Endothelial cell of hepatic sinusoid (primary cell): ENCODE results near the gene ATXN7.

Experiments
- in situ Hi-C: cut with HindIII; loops from 2 replicates; pipeline ENCODE4 v1.10.0; 2017; ENCODE audit warnings: low sequenced_read_pairs

ATXN7 gene

DNA sequence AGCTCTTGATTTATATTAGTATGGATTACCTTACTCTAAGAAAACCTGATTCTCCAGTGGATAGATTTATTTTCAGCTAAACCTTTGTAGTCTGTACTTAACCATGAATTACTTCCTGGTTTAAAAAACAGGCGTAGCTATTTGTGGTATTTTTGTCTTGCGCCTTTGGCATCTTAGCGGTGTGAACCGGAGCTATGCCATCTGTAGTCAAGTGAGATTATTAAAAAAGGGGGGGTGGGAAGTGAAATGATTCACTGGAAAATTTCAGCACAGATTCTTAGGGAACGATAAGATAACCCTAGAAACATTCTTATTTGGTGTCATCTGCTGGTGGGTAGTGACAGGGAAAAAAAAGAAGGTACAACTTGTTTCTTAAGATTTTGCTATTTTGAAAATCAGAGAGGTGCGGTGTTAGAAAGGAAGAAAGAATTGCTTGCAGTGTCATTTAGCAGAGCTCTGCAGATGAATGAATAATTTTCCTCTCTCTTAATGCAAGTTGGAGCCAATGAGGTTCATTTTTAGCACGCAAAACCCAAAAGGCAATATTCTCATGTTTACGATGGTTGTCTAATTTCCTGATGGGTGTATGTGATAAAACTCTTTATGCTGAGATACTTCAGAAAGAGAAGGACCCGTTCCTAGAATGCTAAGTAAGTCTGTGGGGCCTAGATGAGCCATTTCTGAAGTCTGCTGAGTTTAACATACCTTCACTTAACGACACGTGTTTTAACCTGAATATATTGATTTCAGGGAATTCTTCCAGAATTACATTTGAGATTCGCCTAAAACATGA is 115.6 kb downstream of the ATXN7 start:
- in situ Hi-C loops = loop anchor here (5.0 kb wide), 1 partner anchor 33 kb away; no protein-coding TSS in a partner anchor

DNA sequence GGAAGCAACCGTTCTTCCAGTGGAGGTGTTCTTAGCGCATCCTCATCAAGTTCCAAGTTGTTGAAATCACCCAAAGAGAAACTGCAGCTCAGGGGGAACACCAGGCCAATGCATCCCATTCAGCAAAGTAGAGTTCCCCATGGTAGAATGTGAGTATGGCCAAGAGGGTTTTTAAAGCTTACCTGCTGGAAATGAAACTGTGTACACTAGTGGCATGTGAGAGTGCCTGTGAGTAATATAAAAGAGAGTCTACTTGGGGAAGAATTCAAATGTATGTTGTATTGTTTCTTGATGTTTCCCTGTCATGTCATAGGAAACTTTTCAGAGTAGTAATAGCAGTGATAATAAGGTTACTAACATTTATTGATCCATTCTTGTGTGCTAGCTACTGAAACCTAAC is 116.4 kb downstream of the ATXN7 start:
- in situ Hi-C loops = no loop called here

DNA sequence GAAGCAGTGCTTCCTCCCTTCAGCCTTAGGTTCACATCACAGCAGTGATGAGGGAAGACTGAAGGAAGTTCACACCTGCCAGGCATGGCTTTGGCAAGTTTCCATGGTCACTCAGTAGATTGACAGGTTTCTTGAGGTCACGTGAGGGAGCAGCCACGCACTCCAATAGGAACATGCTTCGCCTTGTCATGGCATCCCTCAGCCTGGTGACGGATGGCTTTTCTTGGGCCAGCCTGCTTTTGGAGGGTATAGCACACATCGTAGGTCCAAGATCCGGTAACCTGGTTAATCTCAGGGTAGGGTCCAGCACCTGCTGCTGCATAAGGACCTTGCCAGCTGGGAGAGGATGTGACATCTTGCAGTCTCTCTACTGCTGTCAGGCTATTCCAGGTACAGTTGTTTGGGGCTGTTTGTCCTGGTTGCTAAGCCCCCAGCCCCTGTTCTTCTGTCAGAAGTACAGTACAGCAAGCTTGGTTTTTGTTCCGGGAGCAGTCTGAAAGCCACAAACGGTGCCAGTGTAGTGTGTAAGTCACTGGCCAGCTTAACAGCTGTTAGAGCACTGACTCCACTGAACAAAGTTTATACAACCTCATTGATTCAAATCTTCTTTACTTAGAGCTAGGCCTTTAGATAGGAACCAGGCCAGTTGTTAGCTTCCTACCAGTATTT is 117.3 kb downstream of the ATXN7 start:
- in situ Hi-C loops = no loop called here

DNA sequence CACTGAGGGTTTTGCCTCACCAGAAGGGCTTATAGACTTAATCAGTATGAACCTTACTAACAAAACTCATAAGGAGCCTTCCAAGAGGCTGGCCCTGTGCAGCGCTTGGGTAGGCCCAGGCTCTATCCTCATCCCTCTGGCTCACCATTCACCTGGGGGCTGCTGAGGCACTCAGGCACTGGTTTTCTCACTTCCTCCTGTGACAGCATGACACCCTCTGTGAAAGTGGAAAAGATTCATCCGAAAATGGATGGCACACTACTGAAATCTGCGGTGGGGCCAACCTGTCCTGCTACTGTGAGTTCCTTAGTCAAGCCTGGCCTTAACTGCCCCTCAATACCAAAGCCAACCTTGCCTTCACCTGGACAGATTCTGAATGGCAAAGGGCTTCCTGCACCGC is 118.3 kb downstream of the ATXN7 start:
- in situ Hi-C loops = no loop called here

DNA sequence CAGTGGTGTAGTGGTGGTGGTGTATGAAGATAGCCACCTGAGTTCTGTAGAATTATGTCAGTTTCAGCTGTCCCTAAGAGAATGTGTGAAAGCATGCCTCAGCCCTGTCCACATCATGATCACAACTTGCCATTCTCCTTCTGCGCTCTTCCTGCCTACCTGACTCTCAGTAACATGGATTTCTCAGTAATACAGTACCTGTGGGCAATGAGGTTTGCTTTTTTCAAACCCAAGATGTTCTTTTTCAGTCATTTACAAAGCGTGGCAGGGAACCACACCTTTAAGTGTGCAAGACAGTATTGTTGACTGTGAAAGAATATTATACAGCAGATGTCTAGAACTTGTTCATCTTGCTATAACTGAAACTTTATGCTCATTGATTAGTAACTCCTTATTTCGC is 120.7 kb downstream of the ATXN7 start:
- in situ Hi-C loops = no loop called here

DNA sequence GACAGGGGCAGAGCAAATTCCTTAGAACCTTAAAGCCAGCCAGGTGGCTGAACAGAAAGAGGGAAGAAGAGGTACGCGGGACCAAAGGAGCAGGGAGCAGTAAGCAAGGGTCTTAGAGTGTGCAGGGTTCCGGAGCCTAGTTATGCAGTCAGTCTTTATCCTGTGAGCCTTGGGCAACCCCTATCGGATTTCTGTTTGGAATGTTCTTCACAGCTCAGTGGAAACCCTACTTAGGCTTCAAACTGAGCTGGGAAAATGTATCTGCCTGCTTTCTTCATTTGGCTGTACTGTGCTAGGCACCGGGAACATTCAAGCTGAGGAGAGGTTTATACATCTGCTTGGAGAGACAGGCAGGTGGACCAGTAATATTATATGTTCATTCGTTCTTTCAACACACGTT is 122.5 kb downstream of the ATXN7 start:
- in situ Hi-C loops = no loop called here

DNA sequence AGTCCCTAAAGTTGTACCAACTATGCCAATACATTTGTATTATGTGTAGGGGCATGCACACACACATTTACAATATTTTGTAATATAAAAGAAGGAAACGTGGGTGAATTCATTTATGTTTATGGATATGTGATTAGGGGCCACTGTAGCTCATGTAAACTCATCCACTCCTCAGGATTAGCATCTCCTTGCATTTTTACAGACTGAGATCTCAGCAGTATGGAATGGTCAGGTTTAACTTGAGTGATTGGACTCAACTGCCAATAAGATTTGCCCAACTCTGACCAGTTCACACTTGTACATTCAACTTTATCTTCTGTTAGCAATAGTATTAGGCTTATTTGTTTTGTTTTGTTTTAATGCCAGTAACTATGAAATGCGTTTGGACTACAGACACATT is 123.2 kb downstream of the ATXN7 start:
- in situ Hi-C loops = no loop called here

DNA sequence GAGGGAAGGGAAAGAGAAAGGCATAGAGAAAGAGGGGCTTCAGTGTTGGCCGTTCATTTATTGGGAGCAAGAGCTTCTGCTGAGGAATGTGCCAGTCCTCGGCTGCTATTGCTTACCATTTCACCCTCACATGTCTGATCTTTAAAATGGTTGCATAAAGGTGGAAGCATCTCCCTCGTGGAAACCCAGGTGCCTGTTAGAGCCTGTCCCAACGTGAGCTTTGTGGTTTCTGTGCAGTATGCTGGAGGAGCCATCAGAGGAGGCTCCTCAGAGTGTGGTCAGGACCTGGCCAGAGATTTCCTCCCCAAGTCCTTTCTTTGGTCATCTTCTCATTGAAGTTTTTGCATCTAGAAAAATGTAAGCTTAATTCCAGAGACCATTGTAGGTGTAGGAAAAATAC is 125.3 kb downstream of the ATXN7 start:
- in situ Hi-C loops = no loop called here

DNA sequence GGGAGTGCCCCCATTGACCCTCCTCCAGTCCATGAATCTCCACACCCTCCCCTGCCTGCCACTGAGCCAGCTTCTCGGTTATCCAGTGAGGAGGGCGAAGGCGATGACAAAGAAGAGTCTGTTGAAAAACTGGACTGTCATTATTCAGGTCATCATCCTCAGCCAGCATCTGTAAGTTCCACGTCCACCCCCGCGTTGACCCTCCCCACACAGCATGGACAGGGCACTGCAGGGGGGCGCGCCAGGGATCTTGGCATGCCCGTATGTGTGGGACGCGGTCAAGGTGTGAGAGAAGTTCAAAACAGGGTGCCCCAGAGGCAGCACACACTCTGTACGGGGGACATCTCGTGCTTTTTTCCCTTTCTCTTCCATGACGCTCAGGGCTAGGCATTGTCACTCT is 126.5 kb downstream of the ATXN7 start:
- in situ Hi-C loops = no loop called here

DNA sequence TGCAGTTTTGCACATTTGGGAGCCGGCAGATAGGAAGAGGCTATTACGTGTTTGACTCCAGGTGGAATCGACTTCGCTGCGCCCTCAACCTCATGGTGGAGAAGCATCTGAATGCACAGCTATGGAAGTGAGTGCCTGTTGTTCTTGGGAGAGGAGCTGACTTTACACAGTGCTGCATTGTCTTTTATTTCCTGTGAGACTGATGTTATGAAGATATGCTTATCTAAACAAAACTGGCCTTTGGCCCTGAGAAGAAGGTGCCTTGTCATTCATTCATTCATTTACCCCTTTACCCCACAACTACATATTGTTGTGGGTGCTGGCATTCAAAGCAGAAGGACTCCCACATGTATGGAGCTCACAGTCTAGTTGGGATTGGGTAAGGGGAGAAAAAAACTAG is 127.1 kb downstream of the ATXN7 start:
- in situ Hi-C loops = no loop called here

DNA sequence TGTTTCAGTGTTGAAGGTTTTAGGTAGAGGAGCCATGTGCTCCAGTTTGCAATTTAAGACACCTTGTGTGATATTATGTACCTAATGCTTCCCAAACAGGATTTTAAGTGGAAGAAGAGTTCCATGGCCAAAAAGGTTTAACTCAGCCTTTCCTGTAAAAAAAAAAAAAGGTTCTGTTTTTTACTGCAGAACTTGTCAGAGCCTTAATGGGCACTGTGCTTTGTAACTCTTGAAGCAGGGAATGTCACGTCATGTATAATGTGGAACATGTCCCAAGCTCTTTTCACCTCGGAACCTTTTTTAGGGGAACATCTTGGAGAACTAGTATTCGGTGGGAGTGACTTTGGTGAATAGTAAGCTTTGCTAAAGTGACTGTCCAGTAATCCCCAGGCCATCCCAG is 128.0 kb downstream of the ATXN7 start:
- in situ Hi-C loops = no loop called here

DNA sequence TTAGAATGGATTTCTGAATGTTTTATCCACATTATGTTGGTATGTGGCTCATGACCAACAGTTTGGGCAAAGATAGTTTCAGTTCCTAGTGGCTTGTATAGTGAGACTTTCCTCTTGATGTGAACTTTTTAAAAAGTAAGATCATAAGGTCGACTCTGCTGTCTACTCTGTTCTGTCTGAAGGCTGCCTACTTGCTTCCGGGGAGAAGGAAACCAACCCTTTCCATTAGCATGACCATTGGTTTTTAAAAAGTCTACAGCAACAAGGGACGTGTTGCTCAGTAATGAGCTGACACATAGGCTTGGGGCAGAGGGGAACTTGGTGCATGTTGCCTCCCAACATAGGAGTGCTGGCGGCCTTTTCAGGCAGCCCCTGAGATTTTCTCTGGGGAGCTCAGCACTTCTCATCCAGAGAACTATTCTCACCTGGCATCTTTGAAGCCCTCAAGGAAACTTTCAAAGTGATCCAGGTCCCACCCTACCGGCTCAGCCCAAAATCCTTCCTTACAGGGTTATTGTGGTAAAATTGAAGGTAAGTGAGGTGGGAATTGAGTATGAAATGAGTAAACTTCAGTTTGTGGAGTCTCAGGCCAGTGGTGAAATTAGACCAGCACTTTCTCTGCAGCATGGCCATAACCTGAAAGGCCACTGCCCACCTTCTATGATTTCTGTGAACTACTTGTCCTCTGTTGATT is 129.0 kb downstream of the ATXN7 start:
- in situ Hi-C loops = no loop called here

DNA sequence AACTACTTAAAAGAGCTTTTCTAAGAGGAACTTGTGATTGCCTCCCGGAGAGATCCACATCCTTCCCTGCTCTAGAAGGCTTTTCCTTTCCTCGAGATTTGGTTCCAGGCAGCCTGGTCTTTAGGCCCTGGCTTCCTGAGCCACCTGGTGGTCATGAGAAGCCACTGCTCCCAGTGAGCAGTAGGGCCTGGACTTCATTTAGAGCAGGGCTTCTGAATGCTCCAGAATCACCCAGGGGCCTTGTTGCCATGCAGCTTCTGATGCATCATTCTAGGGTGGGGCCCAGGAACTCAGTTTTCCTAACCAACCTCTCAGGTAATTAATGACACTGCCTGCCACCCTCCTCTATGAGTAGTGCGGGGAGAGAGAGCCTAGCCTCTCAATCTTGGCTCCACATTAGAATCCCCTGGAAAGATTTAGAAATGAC is 130.0 kb downstream of the ATXN7 start:
- in situ Hi-C loops = no loop called here

DNA sequence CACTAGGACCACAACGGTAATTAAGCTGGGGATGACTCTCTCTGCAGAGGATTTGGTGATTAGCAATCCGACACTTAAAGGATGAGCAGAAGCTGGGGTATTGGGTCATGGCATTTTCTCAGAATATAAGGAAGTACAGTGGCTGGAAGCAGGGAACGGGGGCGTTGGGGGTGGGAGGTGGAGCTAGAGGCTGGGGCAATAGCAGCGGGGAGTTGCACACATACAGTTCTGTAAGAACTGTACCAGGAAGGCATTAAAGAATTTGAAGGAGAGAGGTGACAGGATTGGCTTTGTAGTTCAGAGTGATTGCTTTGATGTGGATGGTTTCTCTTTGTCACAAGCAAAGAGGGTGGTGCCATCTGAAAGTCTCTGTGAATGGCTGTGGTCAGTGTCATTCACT is 131.4 kb downstream of the ATXN7 start:
- in situ Hi-C loops = no loop called here

DNA sequence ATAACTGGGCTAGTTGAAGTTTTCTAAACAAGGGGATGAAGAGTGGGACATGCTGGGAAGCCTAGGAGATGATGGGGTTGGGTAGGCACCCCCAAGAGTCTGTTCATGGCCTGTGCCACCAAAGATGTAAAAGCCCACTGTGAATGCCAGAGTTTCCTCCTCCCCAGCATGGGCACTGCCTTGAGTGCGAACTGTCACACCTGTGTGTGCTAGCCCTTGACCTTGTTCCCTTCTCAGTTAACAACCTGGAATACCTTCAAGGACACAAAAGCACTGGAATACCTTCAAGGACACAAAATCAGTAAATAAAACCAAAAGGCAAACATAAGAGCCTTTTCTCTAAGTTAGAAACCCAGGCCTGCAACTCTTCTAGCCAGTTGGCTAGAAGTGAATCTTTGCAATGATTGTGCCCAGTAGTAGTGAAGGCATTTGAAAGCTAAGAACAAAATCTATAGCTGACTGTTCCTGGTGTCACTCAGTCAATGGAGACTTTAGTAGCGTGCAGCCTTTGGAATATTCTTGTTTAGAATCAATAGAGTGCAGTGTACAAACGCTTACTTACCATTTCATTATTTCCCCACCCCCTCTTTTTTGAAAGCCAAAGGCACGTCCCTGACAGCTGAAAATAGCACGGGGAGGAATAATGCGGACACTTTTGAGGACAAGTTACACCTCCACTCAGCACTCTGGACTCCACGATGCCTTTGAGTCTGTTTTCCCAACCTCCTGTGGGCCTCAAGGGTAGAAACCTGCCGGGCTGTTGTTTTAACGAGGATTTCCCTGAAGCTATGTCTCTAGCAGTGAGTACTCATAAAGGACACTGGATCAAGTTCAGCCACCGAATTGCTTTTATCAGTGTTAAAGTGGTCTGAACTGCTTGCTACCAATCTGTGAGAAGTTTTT is 135.4 kb downstream of the ATXN7 start:
- in situ Hi-C loops = no loop called here

DNA sequence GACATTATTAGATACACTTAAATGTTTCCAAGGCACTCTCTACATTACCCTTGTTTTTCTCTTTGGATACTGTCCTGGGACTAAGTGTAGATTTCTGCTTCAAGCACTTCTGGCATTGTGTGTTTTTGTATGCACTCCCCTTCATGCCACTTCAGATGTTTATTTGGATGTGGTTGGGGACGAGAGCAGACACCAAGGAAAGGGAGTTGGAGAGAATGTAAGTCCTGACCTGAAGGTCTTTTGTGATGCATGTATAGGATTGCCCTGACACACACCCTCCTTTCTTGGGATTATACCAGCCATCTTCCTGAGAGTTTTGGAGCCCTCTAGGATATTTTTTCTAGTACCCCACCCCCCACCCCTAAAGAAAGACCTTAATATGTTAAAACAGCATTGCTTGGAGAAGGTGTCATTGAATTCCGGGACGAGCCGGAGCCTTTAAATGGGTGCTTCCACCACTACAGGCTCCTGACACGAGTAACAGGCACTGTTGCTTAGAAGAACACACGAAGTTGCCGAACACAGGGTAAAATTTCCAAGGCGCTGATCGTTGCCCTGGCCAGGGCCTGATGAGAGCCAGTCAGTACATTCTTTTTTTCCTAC is 136.9 kb downstream of the ATXN7 start:
- in situ Hi-C loops = no loop called here

DNA sequence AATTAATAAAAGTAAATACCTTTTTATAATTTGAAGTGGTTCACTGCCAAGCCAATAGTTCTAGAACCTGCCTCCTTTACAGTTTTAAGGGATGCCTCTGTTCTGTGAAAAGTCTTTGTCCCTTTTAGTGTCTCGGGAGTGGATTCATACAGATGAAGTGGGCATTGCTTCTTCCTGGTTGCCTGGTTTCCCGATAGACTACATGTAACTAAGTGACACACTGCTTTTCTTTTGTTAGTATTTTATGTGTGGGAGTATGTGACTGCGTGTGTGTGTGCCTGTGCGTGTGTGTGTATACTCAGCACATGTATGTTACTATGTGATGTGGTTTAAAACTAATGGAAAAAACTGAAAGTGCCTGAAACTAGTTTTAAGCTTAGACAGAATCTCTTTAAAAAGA is 138.6 kb downstream of the ATXN7 start:
- in situ Hi-C loops = no loop called here

DNA sequence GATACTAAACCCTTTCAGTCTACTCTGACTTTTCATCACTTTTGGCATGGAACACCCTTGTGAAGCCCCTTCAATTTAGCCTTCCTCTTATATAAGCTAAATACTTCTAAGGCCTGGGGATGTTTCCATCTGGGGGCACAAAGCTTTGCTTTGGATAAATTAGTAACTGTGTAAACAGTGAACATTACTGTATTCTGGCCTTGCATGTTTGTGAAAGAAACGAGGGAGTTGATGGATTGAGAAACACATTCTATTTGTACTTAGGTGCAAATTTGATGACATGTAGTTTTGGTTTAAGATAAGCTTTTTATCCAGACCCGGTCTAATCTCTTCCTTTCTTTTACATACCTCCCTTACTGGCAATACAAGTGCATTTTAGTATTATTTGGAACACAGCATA is 139.9 kb downstream of the ATXN7 start:
- in situ Hi-C loops = no loop called here

DNA sequence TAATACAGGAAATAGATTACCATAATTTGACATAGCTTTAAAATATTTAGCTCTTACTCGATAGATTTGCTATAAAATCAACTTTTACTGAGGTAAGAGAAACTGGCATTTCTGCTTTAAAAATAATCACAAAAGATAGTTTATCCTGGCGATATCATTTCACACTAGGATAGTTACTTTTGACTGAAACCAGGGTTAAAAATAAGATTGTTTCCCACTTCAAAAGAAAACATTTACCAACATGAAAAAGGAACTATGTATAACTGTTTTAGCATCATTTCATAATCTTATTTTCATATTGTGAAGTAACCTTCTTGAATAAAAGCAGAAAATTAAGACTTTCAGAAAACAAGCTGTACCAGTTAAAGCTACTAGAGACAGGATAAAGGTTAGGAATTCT is 144.3 kb downstream of the ATXN7 start:
- in situ Hi-C loops = no loop called here

DNA sequence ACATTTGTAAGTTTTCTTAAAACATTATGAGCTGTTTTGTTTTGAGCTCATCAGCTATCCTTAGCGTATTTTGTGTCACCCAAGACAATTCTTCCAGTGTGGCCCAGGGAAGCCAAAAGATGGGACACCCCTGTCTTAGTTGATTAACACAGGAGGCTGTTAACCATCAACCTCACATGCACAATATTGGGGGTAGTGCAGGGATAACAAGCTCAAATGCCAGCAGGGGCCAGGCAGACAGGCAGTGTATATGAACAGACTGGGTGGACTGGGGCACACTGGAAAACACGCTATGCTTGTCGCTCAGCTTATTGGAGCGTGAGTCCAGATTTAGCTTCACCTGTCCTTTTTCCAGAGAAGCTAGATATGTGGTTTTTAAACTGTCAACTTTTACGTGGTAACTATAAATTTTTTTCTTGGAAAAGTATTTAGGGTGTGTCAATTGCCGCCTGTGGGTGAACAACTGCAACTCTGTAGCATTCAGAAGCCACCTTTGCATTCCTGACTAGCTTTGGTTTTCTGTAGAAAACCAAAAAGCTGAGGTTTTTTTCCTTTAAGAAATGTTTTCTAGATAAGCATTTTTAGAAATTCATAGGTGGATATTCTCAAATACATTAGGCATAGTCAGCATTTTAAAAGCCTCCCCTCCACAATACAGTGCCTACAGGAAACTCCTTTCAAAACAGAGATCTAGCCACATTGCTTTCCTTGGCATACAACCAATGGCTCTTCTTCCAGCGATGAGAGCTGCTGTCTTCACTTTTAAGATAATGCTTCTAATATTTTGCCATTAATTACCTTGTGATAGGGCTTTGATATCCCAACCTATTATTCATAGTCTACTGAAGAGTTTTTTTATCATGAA is 145.1 kb downstream of the ATXN7 start:
- in situ Hi-C loops = no loop called here
